Mesenchymal stem cell (in vitro differentiated cells and primary cell): ENCODE data around the gene RB1.

Experiments used
- DNase-seq: peaks from one replicate; pipeline ENCODE4 v3.0.0-alpha.2; 2013
- H2AFZ ChIP-seq: one replicate; pipeline ENCODE4 v1.6.1; 2013; ENCODE audit warnings: low read depth, mild to moderate bottlenecking, control low read depth, inconsistent platforms, low read length, moderate library complexity
- H2AK5ac ChIP-seq: 2 replicates; pipeline ENCODE4 v1.6.1; 2013; ENCODE audit warnings: low read length, moderate library complexity, mild to moderate bottlenecking, inconsistent platforms; ENCODE audit not compliant: severe bottlenecking
- H2BK120ac ChIP-seq: one replicate; pipeline ENCODE4 v1.6.1; 2013; ENCODE audit warnings: low read depth, mild to moderate bottlenecking, inconsistent platforms, low read length, moderate library complexity
- H2BK12ac ChIP-seq, 2 experiments: one replicate each; pipeline ENCODE4 v1.6.1; 2013; ENCODE audit warnings: inconsistent platforms in 2 of 2, low read length in 2 of 2, mild to moderate bottlenecking in 2 of 2, moderate library complexity in 2 of 2, control low read depth in 1 of 2
- H2BK15ac ChIP-seq: one replicate; pipeline ENCODE4 v1.6.1; 2013; ENCODE audit warnings: mild to moderate bottlenecking, low read depth, inconsistent platforms; ENCODE audit not compliant: poor library complexity, severe bottlenecking
- H2BK5ac ChIP-seq: 2 replicates; pipeline ENCODE4 v1.6.1; 2013; ENCODE audit warnings: low read depth, mild to moderate bottlenecking, low read length, control low read depth, inconsistent platforms; ENCODE audit not compliant: poor library complexity, severe bottlenecking
- H3K14ac ChIP-seq, 2 experiments: one replicate each; pipeline ENCODE4 v1.6.1; 2013; ENCODE audit warnings: inconsistent platforms in 2 of 2, low read length in 2 of 2, control low read depth in 1 of 2, mild to moderate bottlenecking in 1 of 2, moderate library complexity in 1 of 2
- H3K18ac ChIP-seq, 2 experiments: one replicate each; pipeline ENCODE4 v1.6.1; 2013; ENCODE audit warnings: inconsistent platforms in 2 of 2, low read length in 2 of 2, control low read depth in 1 of 2, low read depth in 1 of 2, mild to moderate bottlenecking in 1 of 2
- H3K23ac ChIP-seq, 2 experiments: one replicate each; pipeline ENCODE4 v1.6.1; 2013; ENCODE audit warnings: inconsistent platforms in 2 of 2, low read length in 2 of 2, mild to moderate bottlenecking in 2 of 2, moderate library complexity in 2 of 2, control low read depth in 1 of 2
- H3K27ac ChIP-seq: 2 replicates; pipeline ENCODE4 v1.5.1; 2013; ENCODE audit warnings: mild to moderate bottlenecking, moderate library complexity, low read length, control low read depth, inconsistent platforms; ENCODE audit not compliant: poor library complexity, severe bottlenecking
- H3K27me3 ChIP-seq, 2 experiments: 2 replicates each; pipeline versions ENCODE4 v1.6.1 to v1.7.0; 2013; ENCODE audit warnings: low read length in 2 of 2, mild to moderate bottlenecking in 2 of 2, moderate library complexity in 2 of 2, control low read depth in 1 of 2, inconsistent platforms in 1 of 2; ENCODE audit not compliant: control insufficient read depth in 1 of 2, insufficient read depth in 1 of 2
- H3K36me3 ChIP-seq, 2 experiments: 2 replicates each; pipeline versions ENCODE4 v1.6.1 to v1.7.0; 2013; ENCODE audit warnings: low read length in 2 of 2, control low read depth in 1 of 2, inconsistent platforms in 1 of 2, low read depth in 1 of 2, mild to moderate bottlenecking in 1 of 2; ENCODE audit not compliant: insufficient read depth in 2 of 2, control insufficient read depth in 1 of 2
- H3K4ac ChIP-seq, 2 experiments: one replicate each; pipeline ENCODE4 v1.6.1; 2013; ENCODE audit warnings: inconsistent platforms in 2 of 2, low read length in 2 of 2, mild to moderate bottlenecking in 2 of 2, moderate library complexity in 2 of 2, control low read depth in 1 of 2, low read depth in 1 of 2
- H3K4me1 ChIP-seq: 2 replicates; pipeline ENCODE4 v1.6.1; 2013; ENCODE audit warnings: low read depth, low read length, control low read depth; ENCODE audit not compliant: control insufficient read depth, insufficient read depth
- H3K4me2 ChIP-seq: 2 replicates; pipeline ENCODE4 v1.6.1; 2013; ENCODE audit warnings: low read length, mild to moderate bottlenecking, inconsistent platforms; ENCODE audit not compliant: poor library complexity, severe bottlenecking
- H3K4me3 ChIP-seq, 2 experiments: 2 replicates each; pipeline versions ENCODE4 v1.5.1 to v1.7.0; 2013; ENCODE audit warnings: low read length in 2 of 2, mild to moderate bottlenecking in 2 of 2, control low read depth in 1 of 2, low read depth in 1 of 2; ENCODE audit not compliant: insufficient read depth in 1 of 2
- H3K79me1 ChIP-seq: replicated peaks from 2 replicates; pipeline ENCODE4 v1.6.1; 2013; ENCODE audit warnings: mild to moderate bottlenecking, control low read depth, low read length, inconsistent platforms; ENCODE audit not compliant: poor library complexity, severe bottlenecking
- H3K9ac ChIP-seq: 2 replicates; pipeline ENCODE4 v1.7.0; 2013; ENCODE audit warnings: mild to moderate bottlenecking, low read length, moderate library complexity
- H3K9me3 ChIP-seq: 2 replicates; pipeline ENCODE4 v1.7.0; 2013; ENCODE audit warnings: mild to moderate bottlenecking, low read length; ENCODE audit not compliant: control insufficient read depth
- H4K8ac ChIP-seq: one replicate; pipeline ENCODE4 v1.6.1; 2013; ENCODE audit warnings: inconsistent platforms, mild to moderate bottlenecking, low read length, moderate library complexity
- H4K91ac ChIP-seq: one replicate; pipeline ENCODE4 v1.6.1; 2013; ENCODE audit warnings: mild to moderate bottlenecking, low read length, inconsistent platforms
- WGBS: methylation state at CpG from one replicate; pipeline ENCODE4 v1.1.7; 2013; ENCODE audit warnings: mixed read lengths; 5-methylcytosine and 5-hydroxymethylcytosine counted together

The RB1 gene

DNA sequence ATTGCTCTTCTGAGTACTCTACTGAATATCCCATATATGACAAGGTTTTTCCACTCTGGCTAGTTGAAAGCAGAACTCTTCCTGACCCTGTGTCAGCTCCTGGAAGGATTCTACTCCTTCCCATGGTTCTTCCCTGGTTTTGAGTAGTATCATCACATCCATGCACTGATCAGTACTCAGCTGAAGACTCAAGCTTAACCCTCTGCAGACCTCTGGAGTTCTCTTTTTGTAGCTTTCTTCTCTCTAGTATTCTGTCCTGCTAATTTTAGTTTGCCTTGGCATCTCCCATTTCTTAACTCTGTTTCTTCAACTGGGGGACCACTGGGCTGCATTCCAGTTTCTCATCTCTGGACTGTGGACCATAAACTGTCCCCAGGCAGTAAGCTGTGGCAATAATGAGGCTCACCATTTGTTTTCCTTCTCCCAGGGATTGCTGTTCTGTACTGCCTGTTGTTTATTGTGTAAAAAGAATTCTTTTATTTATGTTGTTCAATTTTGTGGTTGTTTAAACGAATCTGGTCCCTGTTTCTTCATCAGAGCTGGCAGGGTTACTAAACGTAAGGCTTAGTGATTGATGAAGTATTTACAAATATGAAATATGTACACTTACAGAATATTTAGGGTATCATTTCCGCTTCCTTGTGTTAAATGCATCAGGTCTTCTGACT is 89.6 kb downstream of the RB1 start:
- no peak overlapping the region for H2BK12ac ChIP-seq
- H2AFZ ChIP-seq, result no peak overlapping the region
- H3K23ac ChIP-seq, result no peak overlapping the region
- H3K4me3 ChIP-seq, result no peak overlapping the region
- no peak overlapping the region for H2AK5ac ChIP-seq
- WGBS, result 71% methylated on average over 1 of the region's 3 CpGs
- peaks cover 14% of the 10 kb centered on the region for H3K79me1 ChIP-seq
- H2BK120ac ChIP-seq, result no peak overlapping the region
- H2BK5ac ChIP-seq, result no peak overlapping the region
- H3K9me3 ChIP-seq, result peaks cover 11% of the 10 kb centered on the region
- H4K8ac ChIP-seq, result no peak overlapping the region
- H3K14ac ChIP-seq, result no peak overlapping the region
- no peaks in the 10 kb centered on the region for H3K4me1 ChIP-seq
- no peaks in the 10 kb centered on the region for H3K27me3 ChIP-seq
- H3K27ac ChIP-seq, result no peak overlapping the region
- no peak overlapping the region for H3K9ac ChIP-seq
- no peak overlapping the region for H4K91ac ChIP-seq
- H3K18ac ChIP-seq, result no peak overlapping the region
- peak; percentile 53 for DNase-seq
- peaks cover 12 to 20% of the 10 kb centered on the region in 2 experiments for H3K36me3 ChIP-seq
- no peak overlapping the region for H3K4me2 ChIP-seq
- no peak overlapping the region for H3K4ac ChIP-seq
- no peak overlapping the region for H2BK15ac ChIP-seq

DNA sequence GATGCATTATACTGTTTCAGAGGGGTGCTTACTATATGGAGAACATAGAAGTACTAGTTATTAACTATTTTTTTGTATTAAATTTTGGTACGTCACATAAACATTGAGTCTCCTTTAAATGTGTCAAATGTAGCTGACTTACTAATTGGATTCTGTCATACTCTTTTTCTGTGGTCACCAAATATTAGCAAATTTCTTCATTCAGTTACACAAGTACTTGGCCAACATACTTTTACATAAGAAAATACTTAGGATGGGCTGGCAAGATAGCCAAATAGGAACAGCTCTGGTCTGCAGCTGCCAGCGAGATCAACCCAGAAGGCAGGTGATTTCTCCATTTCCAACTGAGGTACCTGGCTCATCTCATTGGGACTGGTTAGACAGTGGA is 90.1 kb downstream of the RB1 start:
- H3K27me3 ChIP-seq, result no peaks in the 10 kb centered on the region
- no peak overlapping the region for H2AK5ac ChIP-seq
- 98% methylated on average over 1 of the region's 2 CpGs for WGBS
- peaks cover 14% of the 10 kb centered on the region for H3K79me1 ChIP-seq
- H3K4ac ChIP-seq, result no peak overlapping the region
- H3K9me3 ChIP-seq, result peaks cover 11% of the 10 kb centered on the region
- no peak overlapping the region for H4K8ac ChIP-seq
- no peak overlapping the region for H3K14ac ChIP-seq
- H2BK120ac ChIP-seq, result no peak overlapping the region
- H3K9ac ChIP-seq, result no peak overlapping the region
- no peak overlapping the region for H2BK12ac ChIP-seq
- H2BK15ac ChIP-seq, result no peak overlapping the region
- no peak overlapping the region for H3K27ac ChIP-seq
- no peak overlapping the region for H3K18ac ChIP-seq
- no peaks in the 10 kb centered on the region for H3K4me1 ChIP-seq
- DNase-seq, result peak; percentile 35
- H2BK5ac ChIP-seq, result no peak overlapping the region
- no peak overlapping the region for H3K4me2 ChIP-seq
- no peak overlapping the region for H3K4me3 ChIP-seq
- peaks cover 12 to 20% of the 10 kb centered on the region in 2 experiments for H3K36me3 ChIP-seq
- no peak overlapping the region for H2AFZ ChIP-seq
- no peak overlapping the region for H4K91ac ChIP-seq
- no peak overlapping the region for H3K23ac ChIP-seq

DNA sequence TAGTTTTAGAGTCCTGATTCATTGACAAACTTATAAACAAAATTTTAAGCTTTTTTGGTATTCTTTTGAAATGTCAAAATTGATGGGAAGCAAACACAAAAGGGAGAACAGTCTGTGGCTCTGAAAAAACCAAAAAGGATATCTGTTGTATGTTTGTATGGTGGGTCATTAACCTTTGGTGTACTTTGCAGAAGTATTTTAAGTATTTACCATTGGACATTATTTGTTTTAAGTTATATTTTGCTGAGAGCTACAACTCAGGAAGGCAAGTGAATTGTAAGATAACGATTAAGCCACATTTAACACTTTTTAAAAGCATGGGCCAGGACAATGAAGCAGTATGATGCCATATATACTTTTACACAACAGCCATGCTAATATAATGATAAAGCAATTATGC is 94.2 kb downstream of the RB1 start:
- Histone ChIP-seq H2BK5ac (no peak overlapping the region), H2BK120ac (no peak overlapping the region), H3K14ac (no peak overlapping the region), H3K27ac (no peak overlapping the region), H2AK5ac (no peak overlapping the region), H3K36me3 (peaks cover 12 to 15% of the 10 kb centered on the region in 2 experiments), H3K9me3 (peaks cover 8% of the 10 kb centered on the region), H4K8ac (no peak overlapping the region), H3K27me3 (no peaks in the 10 kb centered on the region), H3K9ac (no peak overlapping the region), H3K4me1 (no peaks in the 10 kb centered on the region), H3K23ac (no peak overlapping the region), H3K4me2 (no peak overlapping the region), H3K4me3 (no peak overlapping the region), H2BK12ac (no peak overlapping the region), H3K18ac (no peak overlapping the region), H3K79me1 (peaks cover 11% of the 10 kb centered on the region), H3K4ac (no peak overlapping the region), H2AFZ (no peak overlapping the region), H4K91ac (no peak overlapping the region), H2BK15ac (no peak overlapping the region)
- DNase-seq, result no peak
- WGBS, result no CpG with 5 or more reads among the region's 1 CpG

DNA sequence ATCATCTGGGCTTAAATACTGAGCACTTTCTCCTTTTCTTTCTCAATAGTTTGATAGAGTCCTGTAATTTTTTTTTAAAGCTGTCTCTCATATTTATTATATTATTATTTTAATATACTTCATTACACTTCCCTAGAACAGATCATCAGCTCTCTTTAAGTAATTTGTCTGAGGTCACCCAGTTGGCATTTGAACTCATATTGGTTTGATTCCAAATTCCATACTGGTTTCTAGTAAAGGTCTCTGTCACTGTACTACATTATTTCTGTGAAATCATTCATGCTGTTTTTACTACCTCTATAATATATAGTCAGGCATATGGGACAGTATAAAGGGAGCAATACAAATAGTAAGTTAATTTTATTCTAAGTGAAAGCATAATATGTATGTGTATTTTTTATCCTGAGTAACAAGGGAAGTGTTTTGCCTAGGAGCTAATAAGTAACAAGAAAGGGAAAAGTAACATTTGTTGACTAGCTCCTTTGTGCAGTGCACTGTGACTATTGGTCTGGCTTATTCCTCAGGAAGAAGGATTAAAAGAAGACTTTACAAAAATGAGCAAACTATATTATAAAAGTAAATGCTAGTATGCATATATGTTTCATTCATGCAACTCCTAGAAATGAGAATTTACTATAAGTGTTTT is 95.0 kb downstream of the RB1 start:
- Histone ChIP-seq H3K23ac (no peak overlapping the region), H3K4me1 (no peaks in the 10 kb centered on the region), H2BK5ac (no peak overlapping the region), H3K4ac (no peak overlapping the region), H3K18ac (no peak overlapping the region), H3K27me3 (no peaks in the 10 kb centered on the region), H2AK5ac (no peak overlapping the region), H3K27ac (no peak overlapping the region), H2BK15ac (no peak overlapping the region), H3K36me3 (peaks cover 8 to 12% of the 10 kb centered on the region in 2 experiments), H4K8ac (no peak overlapping the region), H3K79me1 (peaks cover 14% of the 10 kb centered on the region), H4K91ac (no peak overlapping the region), H3K9me3 (peaks cover 8% of the 10 kb centered on the region), H3K4me3 (no peak overlapping the region), H2AFZ (no peak overlapping the region), H3K9ac (peak overlapping the region; percentile 16), H2BK12ac (no peak overlapping the region), H3K14ac (no peak overlapping the region), H2BK120ac (no peak overlapping the region), H3K4me2 (no peak overlapping the region)
- no peak for DNase-seq
